ENCODE measurements around the gene IL31RA.
A peak's percentile ranks its signal among the peaks of the same experiment; 100 is the strongest.
"Not testable (repeated sequence)": the region's sequence is repeated elsewhere in the genome, so short reads cannot be mapped to it uniquely, and the experiment has no call there.

Gene IL31RA

DNA sequence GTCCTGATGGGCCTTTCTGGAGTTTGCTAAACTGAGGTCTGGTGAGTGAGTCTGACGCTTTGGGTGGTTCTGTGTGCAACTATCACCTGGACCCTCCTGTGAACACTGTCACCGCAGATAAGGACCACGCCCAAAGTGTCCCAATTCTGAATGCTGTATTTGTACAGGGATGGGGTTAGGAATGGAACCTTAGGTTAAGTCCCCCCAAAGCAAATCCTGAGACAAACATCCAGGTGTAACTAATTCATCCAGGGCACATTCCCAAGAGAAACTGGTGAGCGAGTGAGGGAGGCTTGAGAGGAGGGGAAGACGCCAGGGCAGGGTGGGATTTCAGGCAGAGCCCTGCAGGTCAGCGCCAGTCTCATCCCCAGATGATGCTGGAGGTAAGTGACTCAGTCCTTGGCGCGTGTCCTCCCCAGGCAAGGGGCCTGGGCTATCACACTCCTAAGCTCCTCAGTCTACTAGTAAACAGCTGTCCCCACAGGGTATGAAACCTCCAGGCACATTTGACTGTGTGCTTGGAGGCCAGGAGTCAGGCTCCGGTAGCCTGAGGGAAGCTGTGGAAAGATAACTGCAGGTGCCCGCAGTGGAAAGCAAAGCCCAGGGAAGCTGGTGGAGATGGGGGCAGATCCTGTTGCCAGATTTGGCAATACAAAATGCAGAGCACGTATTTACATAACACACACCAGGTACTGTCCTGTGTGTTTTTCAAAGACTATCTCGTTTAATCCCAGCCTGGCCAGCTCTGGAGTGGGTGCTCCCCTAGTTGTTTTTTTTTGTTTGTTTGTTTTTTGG, 76.9 kb downstream of the IL31RA start:
- no peak for DNase-seq

DNA sequence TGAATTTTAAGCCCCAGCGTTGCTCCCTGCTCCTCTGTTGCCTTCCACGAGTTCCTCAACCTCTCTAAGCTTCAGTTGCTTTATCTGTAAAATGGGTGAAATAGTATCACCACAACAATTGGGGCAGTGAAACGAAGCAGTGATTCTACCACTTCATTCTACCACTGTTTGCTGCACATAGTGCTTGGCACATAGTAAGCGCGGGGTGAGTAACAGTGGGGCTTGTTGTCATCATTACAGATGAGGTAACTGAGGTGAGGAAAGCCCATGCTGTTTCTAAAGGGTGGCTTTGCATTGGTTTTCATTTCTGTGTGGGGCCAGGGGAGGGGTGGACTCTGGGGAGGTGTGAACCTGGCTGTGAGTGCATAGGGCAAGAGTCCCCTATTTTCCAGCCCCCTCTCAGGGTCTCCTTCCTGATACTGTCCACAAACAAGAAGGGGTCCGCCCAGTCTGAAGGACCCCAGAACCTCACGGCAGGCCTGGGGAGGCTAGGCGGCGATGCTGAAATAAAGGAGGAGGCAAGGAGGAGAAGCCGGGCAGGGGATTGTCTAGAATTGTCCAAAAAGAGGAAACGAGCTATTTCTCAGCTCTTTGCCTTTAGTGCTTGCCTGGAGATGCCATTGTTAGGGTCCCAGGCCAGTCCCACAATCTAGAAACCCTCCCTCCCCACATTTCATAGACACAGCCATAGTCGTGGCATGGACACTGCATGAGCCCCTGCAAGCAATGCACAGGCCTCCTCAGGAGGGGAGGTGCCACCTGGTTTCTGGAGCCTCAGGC, 78.1 kb downstream of the IL31RA start:
- no peak for DNase-seq

DNA sequence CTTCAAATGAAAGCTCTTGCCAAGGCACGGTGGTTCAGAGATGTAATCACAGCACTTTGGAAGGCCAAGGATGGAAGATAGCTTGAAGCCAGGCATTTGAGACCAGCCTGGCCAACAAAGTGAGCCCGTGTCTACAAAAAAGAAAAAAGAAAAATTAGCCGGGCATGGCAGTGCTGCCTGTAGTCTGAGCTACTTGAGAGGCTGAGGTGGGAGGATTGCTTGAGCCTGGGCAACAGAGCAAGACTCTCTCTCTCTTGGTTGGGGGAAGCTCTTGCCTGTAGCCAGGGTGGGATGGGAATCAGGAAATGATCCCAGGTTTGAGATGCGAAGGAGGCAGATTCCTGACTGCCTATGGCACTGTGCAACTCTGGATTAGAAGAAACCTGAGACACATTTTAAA, 81.5 kb downstream of the IL31RA start:
- DNase-seq: no peak

DNA sequence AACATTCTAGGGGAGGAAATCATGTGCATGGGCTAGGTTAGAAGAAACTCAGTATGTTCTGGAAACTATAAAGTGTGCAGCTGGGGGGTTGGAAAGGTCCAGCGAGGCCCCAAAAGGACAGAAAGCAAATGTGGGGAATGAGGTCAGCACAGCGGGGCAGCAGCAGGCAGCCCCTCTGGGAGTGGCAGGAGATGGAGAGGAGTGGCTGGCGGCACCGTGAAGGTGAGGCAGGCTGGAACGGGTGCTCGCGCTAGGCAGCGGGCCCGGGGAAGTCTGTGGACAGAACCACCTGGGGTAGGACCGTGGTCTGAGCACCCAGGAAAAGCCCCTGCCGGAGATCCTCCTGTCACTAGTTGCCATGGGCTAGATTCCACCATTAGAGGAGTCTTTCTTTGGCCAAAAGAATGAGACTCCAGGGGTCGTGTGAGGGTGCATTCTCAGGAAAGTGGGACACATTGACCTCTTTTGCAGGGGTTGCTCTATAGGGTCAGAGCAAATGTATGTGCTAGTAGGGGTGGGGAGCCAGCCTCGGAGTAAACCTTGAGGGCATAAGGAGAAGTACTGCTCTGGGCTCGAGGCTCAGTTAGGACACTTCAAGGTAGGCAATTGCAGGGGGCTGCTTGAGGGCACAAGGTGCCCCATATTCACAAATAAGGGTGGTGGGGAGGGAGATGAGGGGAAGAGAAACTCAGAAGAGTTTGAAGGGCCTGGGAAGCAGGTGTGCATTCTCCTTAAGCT, 82.4 kb downstream of the IL31RA start:
- DNase-seq: no peak

DNA sequence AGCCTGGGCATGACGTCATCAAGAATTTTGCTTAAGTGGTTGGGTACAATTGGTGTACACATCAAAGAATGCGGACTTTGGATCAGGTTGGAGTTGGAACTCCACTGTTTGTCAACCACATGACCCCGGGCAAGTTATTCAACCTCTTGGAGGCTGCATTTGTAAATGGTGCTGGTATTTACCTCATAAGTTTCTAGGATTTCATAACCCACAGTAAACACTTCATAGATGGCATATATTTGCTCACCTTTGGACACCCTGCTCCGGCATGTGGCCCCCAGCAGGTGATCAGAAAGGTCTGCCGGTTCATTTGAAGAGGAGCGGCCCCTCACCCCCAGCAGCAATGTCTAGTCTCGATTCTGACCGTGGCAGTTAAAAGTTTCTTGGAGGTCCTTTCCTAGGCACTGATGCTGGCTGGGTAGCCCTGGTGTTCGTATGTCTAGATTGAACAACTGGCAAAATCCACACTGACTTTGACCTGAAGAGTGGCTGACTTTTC, 83.0 kb downstream of the IL31RA start:
- DNase-seq: no peak

DNA sequence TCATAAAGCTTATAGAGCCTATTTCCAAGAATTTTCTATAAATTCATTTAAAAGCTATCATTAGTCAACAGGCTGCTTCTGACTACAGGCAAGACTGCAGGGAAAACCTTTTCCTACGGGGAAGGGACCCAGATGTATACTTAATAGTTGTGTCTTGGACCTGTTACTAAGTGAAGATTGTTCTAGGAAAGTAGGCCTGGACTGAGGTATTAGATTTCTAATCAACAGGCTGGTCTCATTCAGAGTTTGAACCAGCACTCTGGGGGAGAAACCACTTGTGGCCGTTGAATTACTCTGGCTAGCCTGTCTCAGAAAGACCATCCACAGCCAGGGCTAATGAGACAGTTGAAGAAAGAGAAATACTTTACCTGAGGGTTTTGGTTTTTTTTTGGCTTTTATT, 83.6 kb downstream of the IL31RA start:
- no peak for DNase-seq

DNA sequence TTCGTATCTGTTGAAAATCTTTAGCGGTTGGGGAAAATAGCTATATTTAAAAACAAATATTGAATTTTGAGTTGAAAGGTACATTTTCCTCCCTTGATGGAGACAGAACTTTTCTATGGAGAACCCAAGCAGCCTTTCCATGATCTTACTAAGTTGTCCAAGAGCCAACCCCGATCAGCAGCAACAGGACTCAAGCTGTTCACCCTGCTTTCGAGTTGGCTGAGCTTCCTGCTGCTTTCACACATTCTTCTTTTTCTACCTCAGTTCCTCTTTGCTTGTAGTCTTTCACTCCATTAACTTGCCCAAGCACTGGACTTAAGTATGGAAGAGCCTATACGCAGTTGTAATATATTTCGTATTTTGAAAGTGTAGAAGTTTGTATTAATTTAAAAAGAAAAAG, 84.2 kb downstream of the IL31RA start:
- DNase-seq: no peak

DNA sequence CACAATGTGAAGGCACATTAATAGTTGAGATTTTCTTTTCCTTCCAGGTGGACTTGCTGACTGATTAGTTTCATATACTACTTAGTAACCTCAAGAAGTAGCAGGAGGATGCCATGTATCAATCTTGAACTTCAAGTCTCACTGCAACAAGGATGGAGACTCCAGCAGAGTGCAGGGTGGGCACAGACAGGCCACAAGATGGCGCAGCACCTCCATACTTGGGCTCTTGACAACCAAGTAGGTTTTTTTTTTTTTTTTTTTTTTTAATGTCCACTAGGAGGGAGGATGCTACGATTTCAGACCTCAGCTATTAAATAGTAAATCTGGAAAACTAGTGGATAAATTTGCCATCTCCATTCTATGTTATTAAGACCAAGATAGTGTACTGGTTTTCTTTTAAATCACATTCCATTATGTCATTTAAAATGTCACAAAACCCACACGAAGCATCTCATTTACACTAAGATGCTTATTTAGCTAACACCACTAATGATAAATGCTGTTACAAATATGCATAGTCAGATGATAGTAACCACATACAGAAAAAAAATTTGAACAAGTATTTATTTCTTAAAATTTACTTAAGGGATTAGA, 85.0 kb downstream of the IL31RA start:
- peak; percentile 73 for DNase-seq

DNA sequence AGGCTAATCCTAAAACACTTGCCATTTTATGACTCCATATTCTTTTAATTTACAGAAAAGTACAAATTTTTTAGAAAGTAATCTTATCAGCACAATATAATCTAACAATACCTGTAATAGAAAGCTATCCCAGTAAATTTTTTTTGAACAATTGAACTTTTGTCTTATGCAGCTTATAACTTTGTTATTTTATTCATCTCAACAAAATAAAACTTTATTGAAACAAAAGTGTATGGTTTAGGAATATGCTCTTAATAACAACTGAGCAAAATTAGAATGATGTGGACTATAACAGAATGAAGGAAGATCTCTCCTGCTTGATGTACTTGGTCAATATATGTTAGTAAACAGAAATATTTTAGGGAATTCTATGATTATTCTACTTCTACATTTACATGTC, 86.4 kb downstream of the IL31RA start:
- DNase-seq: not testable (repeated sequence)

DNA sequence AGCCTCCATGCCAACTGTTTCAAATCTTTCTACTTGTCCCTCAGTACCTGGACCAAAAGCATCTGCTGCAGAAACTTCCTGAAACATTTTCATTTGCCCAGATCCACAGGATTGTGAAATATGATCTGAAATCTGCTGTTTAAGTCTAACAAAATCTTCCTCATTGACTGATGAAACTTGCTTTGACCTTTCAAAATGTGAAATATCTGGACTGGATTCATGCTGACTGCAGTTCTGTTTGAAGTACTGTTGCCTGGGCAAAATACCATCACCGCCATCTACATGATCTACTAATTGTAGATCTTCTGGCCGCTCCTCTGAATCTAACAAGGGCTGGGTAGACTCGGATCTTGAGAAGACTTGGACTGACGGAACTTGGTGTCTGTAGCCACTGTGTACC, 90.0 kb downstream of the IL31RA start:
- DNase-seq: not testable (repeated sequence)

DNA sequence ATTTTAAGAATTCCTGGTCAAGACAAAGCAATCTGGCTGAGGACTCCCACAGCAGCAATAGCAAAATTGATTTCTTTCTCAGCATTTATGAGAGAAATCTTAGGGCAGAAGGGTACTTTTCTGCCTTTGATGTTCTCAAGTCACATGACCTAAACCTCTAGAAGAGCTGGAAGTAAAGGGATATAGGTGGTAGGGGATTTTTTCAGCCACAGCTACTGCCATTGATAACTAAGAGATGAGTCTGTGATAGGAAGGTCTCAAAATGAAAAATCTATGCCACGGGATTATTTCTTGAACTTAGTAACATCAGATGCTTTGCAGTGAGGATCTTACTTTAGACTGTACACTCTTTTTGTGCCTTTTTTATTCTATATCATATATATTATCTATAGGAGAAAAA, 108.1 kb downstream of the IL31RA start:
- DNase-seq: no peak

DNA sequence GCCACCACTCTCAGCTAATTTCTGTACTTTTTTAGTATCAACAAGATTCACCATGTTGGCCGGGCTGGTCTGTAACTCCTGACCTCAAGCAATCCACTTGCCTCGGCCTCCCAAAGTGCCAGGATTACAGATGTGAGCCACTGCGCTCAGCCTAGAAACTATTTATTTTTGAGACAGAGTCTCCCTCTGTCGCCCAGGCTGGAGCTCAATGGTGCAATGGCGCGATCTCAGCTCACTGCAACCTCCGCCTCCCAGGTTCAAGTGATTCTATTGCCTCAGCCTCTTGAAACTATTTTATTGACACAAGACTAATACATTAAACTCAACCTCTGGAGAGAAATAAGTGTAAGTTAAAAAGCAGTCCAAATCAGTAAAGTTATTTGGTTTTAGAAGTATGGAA, 109.6 kb downstream of the IL31RA start:
- DNase-seq: no peak

DNA sequence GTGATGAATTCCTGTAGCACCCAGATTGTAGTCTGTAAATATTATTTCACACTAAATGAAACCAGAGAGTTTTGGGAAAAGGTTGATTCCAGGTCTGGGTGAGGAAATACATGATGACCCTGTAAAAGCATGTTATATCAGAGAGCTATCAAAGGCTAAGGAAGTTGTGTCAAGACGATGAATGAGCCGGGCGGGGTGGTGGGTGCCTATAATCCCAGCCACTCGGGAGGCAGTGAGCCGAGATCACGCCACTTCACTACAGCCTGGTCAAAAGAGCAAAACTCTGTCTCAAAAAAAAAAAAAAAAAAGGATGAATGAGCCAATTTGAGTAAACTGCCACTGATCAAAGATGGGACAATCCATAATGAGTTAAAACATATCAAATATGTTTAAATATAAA, 114.4 kb downstream of the IL31RA start:
- DNase-seq: no peak

DNA sequence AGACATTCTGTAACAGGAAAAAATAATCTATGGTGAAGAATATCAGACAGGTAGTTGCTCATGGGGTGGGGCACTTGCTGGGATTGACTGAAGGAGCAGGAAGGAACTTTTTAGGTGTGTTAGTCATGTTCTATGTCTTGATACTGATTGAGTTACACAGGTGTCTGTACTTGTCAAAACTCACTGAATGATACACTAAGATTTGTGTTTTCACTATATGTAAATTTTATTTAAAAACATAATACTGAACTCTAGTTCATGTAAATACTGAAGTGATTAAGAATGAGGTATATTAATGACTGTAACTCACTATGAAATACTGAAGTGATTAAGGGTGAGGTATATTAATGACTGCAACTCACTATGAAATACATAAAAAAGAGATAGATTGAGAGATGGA, 115.1 kb downstream of the IL31RA start:
- DNase-seq: no peak

DNA sequence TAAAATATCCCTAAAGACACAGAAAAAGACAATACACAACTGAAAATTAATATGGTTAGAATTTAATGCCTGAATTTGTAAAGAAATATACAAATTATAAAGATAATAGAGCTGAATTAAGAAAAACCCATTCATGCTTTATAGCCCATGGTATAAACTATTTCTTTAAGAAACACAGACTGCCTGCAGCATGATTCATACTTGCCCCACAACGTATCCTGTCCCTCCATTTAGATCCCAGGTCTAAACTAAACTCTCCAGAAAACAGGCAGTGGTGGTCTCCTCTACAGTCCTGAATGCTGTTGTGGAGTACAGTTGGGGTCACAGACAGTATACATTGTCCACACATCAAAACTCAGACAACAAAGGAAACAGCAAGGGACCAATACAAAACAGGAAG, 118.8 kb downstream of the IL31RA start:
- DNase-seq: no peak

Data from activated gamma-delta T cell treated with Interleukin-2 at 50 U/mL for 16 hours (primary cell).